SK-N-SH treated with all-trans-retinoic acid at 6 μM for 48 hours (cell line): ENCODE measurements around the gene HERC6.
"Not testable (repeated sequence)": the region's sequence is repeated elsewhere in the genome, so short reads cannot be mapped to it uniquely, and the experiment has no call there.

Experiments used
- ATAC-seq: fragments of 200-7000 bp; cut with Tn5 transposase; 3 replicates; pipeline ENCODE4 v1.9.1; 2020; ENCODE audit warnings: mild to moderate bottlenecking, moderate library complexity
- ARNTL ChIP-seq: fragments of 450-650 bp; formaldehyde crosslinking; IDR thresholded peaks from 2 replicates; pipeline ENCODE4 v1.5.0; 2020; ENCODE audit warnings: low read depth, mild to moderate bottlenecking, moderate library complexity, borderline replicate concordance
- BACH2 ChIP-seq: fragments of 250-450 bp; sonication (Bioruptor Pico); IDR thresholded peaks from 2 replicates; pipeline ENCODE4 v1.9.0; 2021; ENCODE audit warnings: mild to moderate bottlenecking, borderline replicate concordance
- CSDC2 ChIP-seq: fragments of 250-450 bp; sonication (Bioruptor Pico); IDR thresholded peaks from 2 replicates; pipeline ENCODE4 v1.5.0; 2020; ENCODE audit warnings: mild to moderate bottlenecking, moderate library complexity
- ESRRG ChIP-seq: fragments of 250-450 bp; sonication (Bioruptor Pico); IDR thresholded peaks from 2 replicates; pipeline ENCODE4 v1.6.1; 2021; ENCODE audit warnings: mild to moderate bottlenecking
- ISL1 ChIP-seq: fragments of 250-450 bp; sonication (Bioruptor Pico); IDR thresholded peaks from 2 replicates; pipeline ENCODE4 v2.1.2; 2022; ENCODE audit warnings: mild to moderate bottlenecking, moderate library complexity
- OSR1 ChIP-seq: fragments of 250-450 bp; sonication (Bioruptor Pico); IDR thresholded peaks from 2 replicates; pipeline ENCODE4 v1.8.0; 2022; ENCODE audit warnings: moderate library complexity, mild to moderate bottlenecking, inconsistent platforms
- PPARA ChIP-seq: fragments of 250-450 bp; sonication (Bioruptor Pico); IDR thresholded peaks from 2 replicates; pipeline ENCODE4 v1.5.0; 2020; ENCODE audit warnings: mild to moderate bottlenecking, borderline replicate concordance
- RARB ChIP-seq: fragments of 250-450 bp; sonication (Bioruptor Pico); IDR thresholded peaks from 2 replicates; pipeline ENCODE4 v1.8.0; 2021; ENCODE audit warnings: mild to moderate bottlenecking, moderate library complexity
- SNAI2 ChIP-seq: fragments of 250-450 bp; sonication (Bioruptor Pico); IDR thresholded peaks from 2 replicates; pipeline ENCODE4 v1.5.0; 2020; ENCODE audit warnings: mild to moderate bottlenecking, moderate library complexity
- TCF4 ChIP-seq: fragments of 250-450 bp; sonication (Bioruptor Pico); IDR thresholded peaks from 2 replicates; pipeline ENCODE4 v1.8.0; 2021; ENCODE audit warnings: mild to moderate bottlenecking, moderate library complexity, borderline replicate concordance
- TOX ChIP-seq: fragments of 250-450 bp; sonication (Bioruptor Pico); IDR thresholded peaks from 2 replicates; pipeline ENCODE4 v1.8.0; 2021; ENCODE audit warnings: mild to moderate bottlenecking, moderate library complexity, borderline replicate concordance
- TSHZ2 ChIP-seq: fragments of 250-450 bp; sonication (Bioruptor Pico); IDR thresholded peaks from 2 replicates; pipeline ENCODE4 v1.5.0; 2020; ENCODE audit warnings: mild to moderate bottlenecking, moderate library complexity
- ZC3H10 ChIP-seq: fragments of 250-450 bp; sonication (Bioruptor Pico); IDR thresholded peaks from 2 replicates; pipeline ENCODE4 v1.5.1; 2021; ENCODE audit warnings: mild to moderate bottlenecking, moderate library complexity
- ZFP30 ChIP-seq: fragments of 450-650 bp; formaldehyde crosslinking; IDR thresholded peaks from 2 replicates; pipeline ENCODE4 v1.5.0; 2022; ENCODE audit warnings: mild to moderate bottlenecking, moderate library complexity
- ZNF70 ChIP-seq: fragments of 450-650 bp; formaldehyde crosslinking; IDR thresholded peaks from 2 replicates; pipeline ENCODE4 v1.5.0; 2020; ENCODE audit warnings: mild to moderate bottlenecking, moderate library complexity
- ZNF8 ChIP-seq: fragments of 450-650 bp; formaldehyde crosslinking; IDR thresholded peaks from 2 replicates; pipeline ENCODE4 v1.5.0; 2020; ENCODE audit warnings: mild to moderate bottlenecking, moderate library complexity
- TF ChIP-seq, protein P1 (sequence below): fragments of 250-450 bp; sonication (Bioruptor Pico); IDR thresholded peaks from 2 replicates; pipeline ENCODE4 v1.5.1; 2020; ENCODE audit warnings: low read depth, mild to moderate bottlenecking, moderate library complexity
- TF ChIP-seq, protein P2 (sequence below): fragments of 250-450 bp; sonication (Bioruptor Pico); IDR thresholded peaks from 2 replicates; pipeline ENCODE4 v1.8.0; 2021; ENCODE audit warnings: low read depth, mild to moderate bottlenecking, moderate library complexity, borderline replicate concordance

Gene HERC6

GRCh38 chr4:88335092-88335665, 43.5 kb upstream of the HERC6 start (continued):
- TF ChIP-seq, protein P1, sequence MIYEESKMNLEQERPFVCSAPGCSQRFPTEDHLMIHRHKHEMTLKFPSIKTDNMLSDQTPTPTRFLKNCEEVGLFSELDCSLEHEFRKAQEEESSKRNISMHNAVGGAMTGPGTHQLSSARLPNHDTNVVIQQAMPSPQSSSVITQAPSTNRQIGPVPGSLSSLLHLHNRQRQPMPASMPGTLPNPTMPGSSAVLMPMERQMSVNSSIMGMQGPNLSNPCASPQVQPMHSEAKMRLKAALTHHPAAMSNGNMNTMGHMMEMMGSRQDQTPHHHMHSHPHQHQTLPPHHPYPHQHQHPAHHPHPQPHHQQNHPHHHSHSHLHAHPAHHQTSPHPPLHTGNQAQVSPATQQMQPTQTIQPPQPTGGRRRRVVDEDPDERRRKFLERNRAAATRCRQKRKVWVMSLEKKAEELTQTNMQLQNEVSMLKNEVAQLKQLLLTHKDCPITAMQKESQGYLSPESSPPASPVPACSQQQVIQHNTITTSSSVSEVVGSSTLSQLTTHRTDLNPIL: no peak
- no peak for TF ChIP-seq OSR1 (CRISPR knock-in tag)
- TF ChIP-seq ISL1 (CRISPR knock-in tag): no peak
- no peak for TF ChIP-seq BACH2 (CRISPR knock-in tag)

- peak; percentile 98 for ATAC-seq
- TF ChIP-seq ISL1 (CRISPR knock-in tag) (0 out of 2 replicates have a peak, but pooled peaks have one; percentile 21), ZC3H10 (CRISPR knock-in tag) (no peak), SNAI2 (CRISPR knock-in tag) (0 out of 2 replicates have a peak, but pooled peaks have one; percentile 74)
- TF ChIP-seq, protein P1: 0 out of 2 replicates have a peak, but pooled peaks have one; percentile 52
These were observed 37.1 kb upstream of the HERC6 start for GRCh38 chr4:88341227-88342192.

DNA sequence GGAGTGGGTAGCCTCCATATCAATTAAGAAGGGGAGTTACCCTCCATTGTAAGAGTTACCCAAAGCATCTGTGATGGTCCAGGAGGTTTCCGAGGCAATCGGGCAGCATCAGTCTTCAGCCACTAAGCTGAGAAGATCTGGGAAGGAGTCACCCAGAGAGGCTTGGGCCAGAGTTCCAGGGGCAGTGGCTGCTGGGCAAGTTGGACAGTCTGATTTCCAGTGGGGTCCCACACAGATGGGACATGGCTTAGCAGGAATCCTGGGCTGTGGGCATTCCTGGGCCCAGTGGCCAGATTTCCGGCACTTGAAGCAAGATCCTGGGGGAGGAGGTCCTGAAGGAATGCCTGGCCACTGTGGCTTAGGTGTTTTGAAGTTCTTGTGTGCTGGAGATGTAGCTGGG, 31.8 kb upstream of the HERC6 start:
- ATAC-seq: not testable (repeated sequence)

DNA sequence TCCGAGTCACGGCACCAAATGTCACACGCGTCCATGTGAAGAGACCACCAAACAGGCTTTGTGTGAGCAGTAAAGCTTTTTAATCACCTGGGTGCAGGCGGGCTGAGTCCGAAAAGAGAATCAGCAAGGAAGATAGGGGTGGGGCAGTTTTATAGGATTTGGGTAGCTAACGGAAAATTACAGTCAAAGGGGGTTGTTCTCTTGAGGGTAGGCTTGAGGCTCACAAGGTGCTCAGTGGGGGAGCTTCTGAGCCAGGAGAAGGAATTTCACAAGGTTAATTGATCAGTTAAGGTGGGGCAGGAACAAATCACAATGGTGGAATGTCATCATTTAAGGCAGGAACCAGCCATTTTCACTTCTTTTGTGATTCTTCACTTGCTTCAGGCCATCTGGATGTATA, 29.9 kb upstream of the HERC6 start:
- ATAC-seq: not testable (repeated sequence)

DNA sequence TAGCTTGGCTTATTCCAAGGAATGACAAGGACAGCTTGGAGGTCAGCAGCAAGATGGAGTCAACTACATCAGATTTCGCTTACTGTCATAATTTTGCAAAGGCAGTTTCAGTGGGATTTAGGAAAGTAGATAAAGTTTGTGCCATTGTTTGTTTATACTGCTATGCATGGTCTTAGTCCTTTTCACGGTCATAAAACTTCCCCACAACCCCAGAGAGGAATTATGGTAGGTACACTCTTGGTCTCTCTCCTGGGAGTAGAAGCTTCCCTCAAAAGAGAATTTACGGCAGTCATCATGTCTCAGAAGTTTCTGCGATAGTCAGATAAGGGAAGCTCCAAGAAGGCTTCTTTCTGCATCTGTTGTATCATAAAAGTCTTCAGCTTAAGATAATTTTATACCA, 27.9 kb upstream of the HERC6 start:
- ATAC-seq: no peak
- TF ChIP-seq TCF4 (CRISPR knock-in tag): no peak
- no peak for TF ChIP-seq RARB (CRISPR knock-in tag)
- no peak for TF ChIP-seq ZFP30 (CRISPR knock-in tag)
- TF ChIP-seq ZNF70 (CRISPR knock-in tag): no peak

GRCh38 chr4:88352062-88352740, 26.5 kb upstream of the HERC6 start:
- ATAC-seq: 0 out of 3 replicates have a peak, but pooled peaks have one; percentile 52
- TF ChIP-seq PPARA (CRISPR knock-in tag) (no peak), ESRRG (no peak), BACH2 (CRISPR knock-in tag) (no peak), RARB (CRISPR knock-in tag) (no peak)

DNA sequence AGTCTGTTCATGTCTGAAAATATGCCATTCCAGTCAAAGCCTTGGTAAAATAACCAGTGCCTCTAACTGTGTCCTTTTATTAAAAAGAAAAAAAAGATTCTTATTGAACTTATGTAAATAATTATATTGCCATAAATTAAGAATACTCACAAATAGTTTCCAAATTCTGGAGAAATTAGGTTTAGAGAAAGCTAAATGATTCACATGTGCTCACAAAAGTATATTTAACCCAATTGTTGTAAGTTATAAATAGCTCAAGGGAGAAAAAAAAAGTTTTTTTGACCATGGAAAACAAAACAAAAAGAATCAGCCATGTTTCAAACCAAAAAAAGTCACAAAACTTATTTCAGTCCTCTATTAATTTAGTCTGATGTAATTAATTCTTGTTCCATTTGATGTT, 25.3 kb upstream of the HERC6 start:
- TF ChIP-seq PPARA (CRISPR knock-in tag) (no peak), TSHZ2 (no peak), TCF4 (CRISPR knock-in tag) (no peak), OSR1 (CRISPR knock-in tag) (no peak), ZFP30 (CRISPR knock-in tag) (no peak), ARNTL (CRISPR knock-in tag) (no peak), ESRRG (no peak), ZNF8 (CRISPR knock-in tag) (no peak), ISL1 (CRISPR knock-in tag) (no peak), ZC3H10 (CRISPR knock-in tag) (no peak), TOX (CRISPR knock-in tag) (no peak), SNAI2 (CRISPR knock-in tag) (no peak), ZNF70 (CRISPR knock-in tag) (no peak), CSDC2 (CRISPR knock-in tag) (no peak)
- TF ChIP-seq, protein P2, sequence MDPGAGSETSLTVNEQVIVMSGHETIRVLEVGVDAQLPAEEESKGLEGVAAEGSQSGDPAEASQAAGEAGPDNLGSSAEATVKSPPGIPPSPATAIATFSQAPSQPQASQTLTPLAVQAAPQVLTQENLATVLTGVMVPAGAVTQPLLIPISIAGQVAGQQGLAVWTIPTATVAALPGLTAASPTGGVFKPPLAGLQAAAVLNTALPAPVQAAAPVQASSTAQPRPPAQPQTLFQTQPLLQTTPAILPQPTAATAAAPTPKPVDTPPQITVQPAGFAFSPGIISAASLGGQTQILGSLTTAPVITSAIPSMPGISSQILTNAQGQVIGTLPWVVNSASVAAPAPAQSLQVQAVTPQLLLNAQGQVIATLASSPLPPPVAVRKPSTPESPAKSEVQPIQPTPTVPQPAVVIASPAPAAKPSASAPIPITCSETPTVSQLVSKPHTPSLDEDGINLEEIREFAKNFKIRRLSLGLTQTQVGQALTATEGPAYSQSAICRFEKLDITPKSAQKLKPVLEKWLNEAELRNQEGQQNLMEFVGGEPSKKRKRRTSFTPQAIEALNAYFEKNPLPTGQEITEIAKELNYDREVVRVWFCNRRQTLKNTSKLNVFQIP (CRISPR knock-in tag): no peak
- TF ChIP-seq, protein P1: no peak

More for the DNA sequence above, 25.3 kb upstream of the HERC6 start:
- no peak for ATAC-seq
